Measurements from ENCODE around the gene MYO1H.

GRCh38 chr12:109308534-109309380 is 38.9 kb upstream of the MYO1H start, which contains the start of gene FOXN4:
- TF ChIP-seq POLR2AphosphoS5 (IDR thresholded peaks at IDR 0.05): no peak
- TF ChIP-seq, protein P1, sequence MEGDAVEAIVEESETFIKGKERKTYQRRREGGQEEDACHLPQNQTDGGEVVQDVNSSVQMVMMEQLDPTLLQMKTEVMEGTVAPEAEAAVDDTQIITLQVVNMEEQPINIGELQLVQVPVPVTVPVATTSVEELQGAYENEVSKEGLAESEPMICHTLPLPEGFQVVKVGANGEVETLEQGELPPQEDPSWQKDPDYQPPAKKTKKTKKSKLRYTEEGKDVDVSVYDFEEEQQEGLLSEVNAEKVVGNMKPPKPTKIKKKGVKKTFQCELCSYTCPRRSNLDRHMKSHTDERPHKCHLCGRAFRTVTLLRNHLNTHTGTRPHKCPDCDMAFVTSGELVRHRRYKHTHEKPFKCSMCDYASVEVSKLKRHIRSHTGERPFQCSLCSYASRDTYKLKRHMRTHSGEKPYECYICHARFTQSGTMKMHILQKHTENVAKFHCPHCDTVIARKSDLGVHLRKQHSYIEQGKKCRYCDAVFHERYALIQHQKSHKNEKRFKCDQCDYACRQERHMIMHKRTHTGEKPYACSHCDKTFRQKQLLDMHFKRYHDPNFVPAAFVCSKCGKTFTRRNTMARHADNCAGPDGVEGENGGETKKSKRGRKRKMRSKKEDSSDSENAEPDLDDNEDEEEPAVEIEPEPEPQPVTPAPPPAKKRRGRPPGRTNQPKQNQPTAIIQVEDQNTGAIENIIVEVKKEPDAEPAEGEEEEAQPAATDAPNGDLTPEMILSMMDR (IDR thresholded peaks at IDR 0.05): no peak
